ENCODE data around the gene GDF2. TPM values are rescaled to one million over a fixed set of nuclear protein-coding genes. Genes with fewer than 3 reads are reported as not detected.

Gene GDF2
- total RNA-seq, 1 donor from 2014 or later = not detected

- DNase-seq (ENCODE audit: low spot score) = no peak
These were observed 29.9 kb downstream of the GDF2 start for GRCh38 chr10:47351899-47352815.

- no peak for DNase-seq (ENCODE audit: low spot score)
These were observed 31.1 kb downstream of the GDF2 start for GRCh38 chr10:47353351-47353750.

- DNase-seq (ENCODE audit: low spot score) = no peak
These were observed 31.9 kb downstream of the GDF2 start for GRCh38 chr10:47354165-47354564.

- no peak for DNase-seq (ENCODE audit: low spot score)
These were observed 32.6 kb downstream of the GDF2 start for GRCh38 chr10:47354900-47355299.

- DNase-seq (ENCODE audit: low spot score) = no peak
These were observed 34.5 kb downstream of the GDF2 start for GRCh38 chr10:47356708-47357107.

- no peak for DNase-seq (ENCODE audit: low spot score)
These were observed 34.9 kb downstream of the GDF2 start for GRCh38 chr10:47357131-47357582.

- no peak for DNase-seq (ENCODE audit: low spot score)
These were observed 35.7 kb downstream of the GDF2 start for GRCh38 chr10:47357911-47358310.

- DNase-seq (ENCODE audit: low spot score) = no peak
These were observed 36.2 kb downstream of the GDF2 start for GRCh38 chr10:47358457-47358856.

GRCh38 chr10:47359101-47359500 lies 36.8 kb downstream of the GDF2 start:
- DNase-seq (ENCODE audit: low spot score) = no peak

GRCh38 chr10:47359626-47360418 lies 37.6 kb downstream of the GDF2 start:
- no peak for DNase-seq (ENCODE audit: low spot score)

- DNase-seq (ENCODE audit: low spot score) = no peak
These were observed 38.3 kb downstream of the GDF2 start for GRCh38 chr10:47360419-47361040.

GRCh38 chr10:47361293-47361692 lies 39.0 kb downstream of the GDF2 start:
- DNase-seq (ENCODE audit: low spot score) = no peak

GRCh38 chr10:47362199-47362598 lies 39.9 kb downstream of the GDF2 start:
- no peak for DNase-seq (ENCODE audit: low spot score)

- DNase-seq (ENCODE audit: low spot score) = no peak
These were observed 41.5 kb downstream of the GDF2 start for GRCh38 chr10:47363781-47364180.

GRCh38 chr10:47364366-47364765 lies 42.1 kb downstream of the GDF2 start:
- no peak for DNase-seq (ENCODE audit: low spot score)

- DNase-seq (ENCODE audit: low spot score) = no peak
These were observed 42.7 kb downstream of the GDF2 start for GRCh38 chr10:47364911-47365310.

- no peak for DNase-seq (ENCODE audit: low spot score)
These were observed 43.4 kb downstream of the GDF2 start for GRCh38 chr10:47365431-47366180.

- DNase-seq (ENCODE audit: low spot score) = no peak
These were observed 44.0 kb downstream of the GDF2 start for GRCh38 chr10:47366181-47366631.

GRCh38 chr10:47366731-47367460 lies 44.6 kb downstream of the GDF2 start:
- DNase-seq (ENCODE audit: low spot score) = no peak

- no peak for DNase-seq (ENCODE audit: low spot score)
These were observed 45.4 kb downstream of the GDF2 start for GRCh38 chr10:47367646-47368045.
